Measurements from ENCODE around the gene ARRB1.

ARRB1 gene

DNA sequence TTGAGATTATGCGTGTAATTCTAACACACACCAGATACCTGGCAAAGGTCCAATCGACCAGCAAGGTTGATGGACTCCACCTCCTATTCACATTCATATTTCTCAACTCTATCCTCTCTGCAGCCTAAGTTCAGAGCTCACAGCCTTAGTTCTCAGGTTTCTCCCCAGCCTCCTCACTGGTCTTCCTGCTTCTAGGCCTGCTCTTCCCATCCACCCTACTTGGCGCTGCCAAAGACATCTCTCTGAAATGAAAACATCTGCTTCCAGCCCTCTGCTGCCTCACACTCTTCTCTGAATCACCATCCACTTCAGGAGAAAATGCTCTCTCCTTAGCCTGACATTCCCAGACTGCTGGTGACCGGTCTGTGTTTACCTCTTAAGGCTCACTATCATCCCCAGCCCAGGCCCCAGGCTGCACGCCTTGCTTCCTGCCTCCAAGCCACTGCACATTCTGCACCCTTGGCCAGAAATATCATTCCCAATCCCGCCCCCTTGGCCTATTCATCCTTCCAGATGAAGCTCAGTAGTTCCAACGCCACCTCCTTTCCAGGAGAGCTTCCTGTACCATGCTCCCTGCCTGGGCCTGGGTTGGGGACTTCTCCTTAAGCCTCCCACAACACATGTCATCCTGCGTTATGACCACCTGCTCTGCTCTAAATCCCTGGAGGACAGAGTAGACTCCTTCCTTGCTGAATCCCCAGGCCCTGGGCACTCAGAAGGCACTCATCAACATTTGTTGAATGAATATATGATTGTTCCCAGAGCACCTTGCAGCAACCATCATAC, 3.5 kb downstream of the ARRB1 start:
- Histone ChIP-seq H3K4me3 (ENCODE audit: low read length) (no peak overlapping the region), H3K9ac (ENCODE audit: low read depth, low read length) (no peak overlapping the region), H3K9me3 (ENCODE audit: insufficient read depth, low read depth, low read length) (no peaks in the 10 kb centered on the region), H3K4me1 (ENCODE audit: insufficient read depth, low read length) (peaks cover 32% of the 10 kb centered on the region), H3K36me3 (ENCODE audit: insufficient read depth, low read depth, low read length) (no peaks in the 10 kb centered on the region; the same call in 1 of the 2 replicates), H3K27ac (ENCODE audit: low read length) (no peak overlapping the region), H3K27me3 (ENCODE audit: insufficient read depth, low read length) (peaks cover 29% of the 10 kb centered on the region)

DNA sequence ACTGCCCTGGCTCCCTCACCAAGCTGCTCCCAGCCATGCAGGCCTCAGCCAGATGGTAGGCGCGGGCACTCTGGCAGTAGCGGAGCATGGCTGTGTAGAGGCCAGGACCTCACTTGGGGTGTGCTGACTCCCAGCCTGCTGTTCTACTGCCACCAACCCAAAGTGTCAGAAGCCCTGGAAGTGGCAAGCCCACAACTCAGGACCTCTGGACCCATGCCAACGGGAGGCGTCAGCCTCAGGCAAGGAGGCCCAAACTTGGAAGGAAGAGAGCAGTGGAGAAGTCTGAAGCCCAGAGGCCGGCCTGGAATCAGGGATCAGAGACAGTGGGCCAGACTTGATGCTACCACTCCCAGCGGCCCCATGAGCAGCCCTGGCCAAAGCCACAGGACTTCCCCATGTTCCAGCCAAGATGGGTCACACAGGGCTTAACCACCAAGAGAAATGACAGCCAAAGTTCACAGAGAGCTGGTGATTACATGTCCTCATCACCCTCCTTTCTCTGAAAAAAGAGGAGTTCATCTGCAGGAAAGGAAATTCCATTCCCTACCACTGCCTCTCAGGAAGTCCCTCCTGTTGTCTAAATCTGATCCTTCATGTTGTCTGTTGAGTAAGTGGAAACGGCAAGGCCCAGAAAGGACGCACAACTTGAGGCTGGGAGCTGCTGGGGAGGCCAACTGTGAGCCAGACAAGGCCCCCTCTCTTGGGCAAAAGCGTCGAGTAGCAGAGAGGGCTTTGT, 4.4 kb downstream of the ARRB1 start:
- no peak overlapping the region for H3K27ac ChIP-seq (ENCODE audit: low read length)
- no peak overlapping the region for H3K4me3 ChIP-seq (ENCODE audit: low read length)
- H3K9me3 ChIP-seq (ENCODE audit: insufficient read depth, low read depth, low read length), result no peaks in the 10 kb centered on the region
- H3K4me1 ChIP-seq (ENCODE audit: insufficient read depth, low read length), result peaks cover 26% of the 10 kb centered on the region
- no peaks in the 10 kb centered on the region; the same call in 1 of the 2 replicates for H3K36me3 ChIP-seq (ENCODE audit: insufficient read depth, low read depth, low read length)
- no peak overlapping the region for H3K9ac ChIP-seq (ENCODE audit: low read depth, low read length)
- H3K27me3 ChIP-seq (ENCODE audit: insufficient read depth, low read length), result peaks cover 20% of the 10 kb centered on the region

DNA sequence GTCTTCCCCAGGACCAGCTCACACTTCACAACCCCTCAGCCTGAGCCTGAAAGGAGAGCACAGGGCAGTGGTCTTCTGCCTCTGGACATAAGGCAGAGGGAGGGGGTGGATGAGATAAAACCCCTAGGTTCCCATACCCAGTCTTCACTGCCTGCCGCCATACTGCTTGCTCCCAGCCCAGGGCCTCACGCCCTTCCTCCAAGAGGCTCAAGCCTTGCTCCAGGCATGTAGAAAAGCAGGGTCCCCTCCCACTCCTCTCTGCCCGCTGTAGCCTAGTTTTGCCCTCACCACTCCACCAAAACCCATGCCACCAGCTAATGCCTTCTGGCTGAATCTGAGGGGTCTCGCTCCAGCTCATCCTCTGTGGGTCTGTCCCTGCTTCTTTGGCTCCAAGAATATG, 5.2 kb downstream of the ARRB1 start:
- peaks cover 14% of the 10 kb centered on the region for H3K27me3 ChIP-seq (ENCODE audit: insufficient read depth, low read length)
- no peaks in the 10 kb centered on the region for H3K9me3 ChIP-seq (ENCODE audit: insufficient read depth, low read depth, low read length)
- no peak overlapping the region for H3K27ac ChIP-seq (ENCODE audit: low read length)
- H3K4me3 ChIP-seq (ENCODE audit: low read length), result no peak overlapping the region
- no peaks in the 10 kb centered on the region; the same call in 1 of the 2 replicates for H3K36me3 ChIP-seq (ENCODE audit: insufficient read depth, low read depth, low read length)
- H3K4me1 ChIP-seq (ENCODE audit: insufficient read depth, low read length), result peaks cover 30% of the 10 kb centered on the region
- no peak overlapping the region for H3K9ac ChIP-seq (ENCODE audit: low read depth, low read length)

DNA sequence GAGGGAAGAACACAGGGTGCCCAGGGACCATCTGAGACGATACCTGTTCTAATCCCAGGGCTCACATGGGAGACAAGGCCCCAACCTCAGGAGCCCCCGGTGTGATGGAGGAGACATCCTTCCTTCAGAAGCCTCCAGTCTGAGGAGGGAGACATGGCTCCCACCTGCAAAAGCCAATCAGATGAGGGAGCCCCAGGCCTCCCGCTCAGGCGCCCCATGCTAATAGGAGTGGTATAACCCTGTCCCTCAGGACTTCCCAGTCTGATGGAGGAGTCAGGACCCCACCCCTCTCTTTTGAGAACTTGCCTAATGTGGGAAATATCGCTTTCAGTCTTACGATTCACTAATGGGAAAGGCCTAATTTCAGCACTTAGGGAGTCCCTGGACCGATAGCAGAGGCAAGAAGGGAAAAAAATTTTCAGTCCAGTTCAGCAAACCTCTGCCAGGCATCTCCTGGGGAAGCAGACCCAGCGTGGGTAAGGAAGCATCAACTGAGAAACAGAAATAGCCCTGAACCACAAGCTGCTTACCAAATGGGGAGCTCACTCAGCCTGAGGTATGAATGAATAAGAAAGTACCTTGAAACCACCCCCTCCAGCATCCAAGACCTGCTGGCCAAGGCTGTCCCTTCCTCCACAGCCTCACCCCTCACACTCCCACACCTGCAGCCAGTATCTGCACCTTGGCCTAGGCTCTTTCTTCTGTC, 5.9 kb downstream of the ARRB1 start:
- peaks cover 31% of the 10 kb centered on the region for H3K4me1 ChIP-seq (ENCODE audit: insufficient read depth, low read length)
- peaks cover 7% of the 10 kb centered on the region; the same call in 1 of the 2 replicates for H3K27me3 ChIP-seq (ENCODE audit: insufficient read depth, low read length)
- no peak overlapping the region for H3K27ac ChIP-seq (ENCODE audit: low read length)
- H3K9me3 ChIP-seq (ENCODE audit: insufficient read depth, low read depth, low read length), result no peaks in the 10 kb centered on the region
- no peak overlapping the region for H3K4me3 ChIP-seq (ENCODE audit: low read length)
- H3K36me3 ChIP-seq (ENCODE audit: insufficient read depth, low read depth, low read length), result no peaks in the 10 kb centered on the region; the same call in 1 of the 2 replicates
- no peak overlapping the region for H3K9ac ChIP-seq (ENCODE audit: low read depth, low read length)

DNA sequence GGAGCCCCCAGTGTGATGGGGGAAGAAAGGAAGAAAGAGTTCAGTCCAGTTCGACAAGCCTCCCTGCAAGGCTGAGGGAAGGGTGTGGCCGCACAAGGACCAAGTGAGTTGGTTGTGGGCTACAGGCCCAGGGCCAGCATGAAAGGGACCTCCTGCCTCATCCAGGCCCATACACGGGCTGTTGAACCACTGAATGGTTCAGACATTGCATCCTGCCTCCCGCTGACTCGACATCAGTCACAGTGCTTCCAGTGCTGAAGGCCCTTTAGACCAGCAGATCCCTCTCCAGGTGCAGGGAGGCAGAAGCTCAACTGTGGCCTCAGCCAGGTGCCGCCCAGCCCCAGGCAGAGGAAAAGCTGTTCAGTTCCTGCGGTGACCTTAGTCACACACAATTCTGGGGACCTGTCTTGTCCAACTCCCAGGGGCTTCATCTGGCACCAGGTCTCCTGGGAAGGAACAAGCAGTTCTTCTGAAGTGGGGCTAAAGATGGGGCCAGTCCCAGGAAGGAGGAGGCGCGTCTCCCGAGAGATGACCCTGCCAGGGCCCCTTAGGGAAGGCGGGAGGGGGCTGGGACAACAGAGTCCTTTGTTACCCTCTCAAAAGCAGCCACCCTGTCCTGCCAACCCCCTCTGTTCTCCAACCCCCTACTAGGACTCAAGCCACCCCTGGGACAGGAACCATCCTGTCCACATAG, 6.6 kb downstream of the ARRB1 start:
- Histone ChIP-seq H3K4me1 (ENCODE audit: insufficient read depth, low read length) (peaks cover 29% of the 10 kb centered on the region), H3K27ac (ENCODE audit: low read length) (no peak overlapping the region), H3K36me3 (ENCODE audit: insufficient read depth, low read depth, low read length) (no peaks in the 10 kb centered on the region; the same call in 1 of the 2 replicates), H3K27me3 (ENCODE audit: insufficient read depth, low read length) (no peaks in the 10 kb centered on the region; the same call in 1 of the 2 replicates), H3K9ac (ENCODE audit: low read depth, low read length) (no peak overlapping the region), H3K4me3 (ENCODE audit: low read length) (no peak overlapping the region), H3K9me3 (ENCODE audit: insufficient read depth, low read depth, low read length) (no peaks in the 10 kb centered on the region)

DNA sequence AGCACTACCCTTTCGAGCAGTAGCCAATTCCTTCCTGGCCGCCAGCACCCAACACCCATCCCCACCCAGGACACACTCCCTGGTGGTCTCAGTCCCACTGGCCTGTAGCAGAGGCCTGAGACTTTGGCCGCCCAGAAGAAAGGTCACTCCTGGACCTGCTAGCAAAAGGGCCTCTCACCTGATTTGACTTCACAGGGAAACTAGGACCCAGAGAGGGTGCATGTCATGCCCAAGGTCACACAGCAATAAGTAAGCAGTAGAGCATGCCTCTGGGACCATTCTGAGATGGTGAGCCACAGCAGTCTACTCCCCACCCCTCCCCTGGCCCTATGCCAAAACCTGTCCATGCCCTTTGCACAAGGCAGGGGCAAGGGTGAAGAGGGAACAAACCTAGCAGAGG, 7.3 kb downstream of the ARRB1 start:
- no peaks in the 10 kb centered on the region; the same call in 1 of the 2 replicates for H3K36me3 ChIP-seq (ENCODE audit: insufficient read depth, low read depth, low read length)
- no peak overlapping the region for H3K27ac ChIP-seq (ENCODE audit: low read length)
- H3K4me1 ChIP-seq (ENCODE audit: insufficient read depth, low read length), result peaks cover 22% of the 10 kb centered on the region
- no peaks in the 10 kb centered on the region for H3K9me3 ChIP-seq (ENCODE audit: insufficient read depth, low read depth, low read length)
- no peak overlapping the region for H3K4me3 ChIP-seq (ENCODE audit: low read length)
- no peaks in the 10 kb centered on the region for H3K27me3 ChIP-seq (ENCODE audit: insufficient read depth, low read length)
- H3K9ac ChIP-seq (ENCODE audit: low read depth, low read length), result no peak overlapping the region

DNA sequence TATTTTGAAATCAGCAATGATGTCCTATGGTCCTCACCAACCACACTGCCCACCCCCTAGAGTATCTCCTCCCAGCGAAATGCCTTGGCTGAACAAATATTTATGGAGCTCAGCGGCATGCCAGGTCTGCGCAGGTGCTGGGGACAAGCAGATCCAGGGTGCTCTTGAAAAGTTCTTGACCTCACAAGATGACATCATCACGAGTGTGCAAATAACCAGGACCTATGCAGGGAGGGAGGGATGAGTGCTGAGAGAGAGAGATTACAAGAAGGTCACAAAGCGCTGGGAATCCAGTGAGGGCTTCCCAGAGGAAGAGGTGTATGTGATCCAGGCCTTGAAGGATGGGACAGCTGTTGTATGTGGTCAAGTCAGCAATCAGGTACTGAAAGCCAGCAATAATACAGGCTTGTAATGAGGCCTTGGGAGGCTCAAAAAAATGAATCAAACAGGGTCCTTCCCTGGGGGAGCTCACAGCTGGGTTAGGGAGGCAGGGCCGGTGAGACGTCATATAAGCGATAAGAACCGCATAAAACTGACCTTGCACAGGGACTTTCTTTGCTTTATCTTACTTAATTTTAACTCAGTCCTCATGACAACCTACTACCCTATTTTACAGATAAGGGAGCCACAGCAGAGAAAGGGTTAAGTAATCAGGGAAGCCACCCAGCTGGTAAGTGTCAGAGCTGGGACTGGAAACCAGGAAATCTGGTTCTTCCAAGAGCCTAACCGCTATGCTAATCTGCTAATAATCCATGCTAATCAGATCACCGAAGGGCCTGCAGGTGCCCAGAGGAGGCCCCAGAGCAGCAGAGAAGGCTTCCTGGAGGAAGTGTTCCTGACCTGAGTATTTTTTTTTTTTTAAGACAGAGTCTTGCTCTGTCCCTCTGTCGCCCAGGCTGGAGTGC, 8.2 kb downstream of the ARRB1 start:
- Histone ChIP-seq H3K4me3 (ENCODE audit: low read length) (no peak overlapping the region), H3K4me1 (ENCODE audit: insufficient read depth, low read length) (peaks cover 22% of the 10 kb centered on the region), H3K27me3 (ENCODE audit: insufficient read depth, low read length) (no peaks in the 10 kb centered on the region), H3K9me3 (ENCODE audit: insufficient read depth, low read depth, low read length) (no peaks in the 10 kb centered on the region), H3K36me3 (ENCODE audit: insufficient read depth, low read depth, low read length) (no peaks in the 10 kb centered on the region; the same call in 1 of the 2 replicates), H3K27ac (ENCODE audit: low read length) (no peak overlapping the region), H3K9ac (ENCODE audit: low read depth, low read length) (no peak overlapping the region)

DNA sequence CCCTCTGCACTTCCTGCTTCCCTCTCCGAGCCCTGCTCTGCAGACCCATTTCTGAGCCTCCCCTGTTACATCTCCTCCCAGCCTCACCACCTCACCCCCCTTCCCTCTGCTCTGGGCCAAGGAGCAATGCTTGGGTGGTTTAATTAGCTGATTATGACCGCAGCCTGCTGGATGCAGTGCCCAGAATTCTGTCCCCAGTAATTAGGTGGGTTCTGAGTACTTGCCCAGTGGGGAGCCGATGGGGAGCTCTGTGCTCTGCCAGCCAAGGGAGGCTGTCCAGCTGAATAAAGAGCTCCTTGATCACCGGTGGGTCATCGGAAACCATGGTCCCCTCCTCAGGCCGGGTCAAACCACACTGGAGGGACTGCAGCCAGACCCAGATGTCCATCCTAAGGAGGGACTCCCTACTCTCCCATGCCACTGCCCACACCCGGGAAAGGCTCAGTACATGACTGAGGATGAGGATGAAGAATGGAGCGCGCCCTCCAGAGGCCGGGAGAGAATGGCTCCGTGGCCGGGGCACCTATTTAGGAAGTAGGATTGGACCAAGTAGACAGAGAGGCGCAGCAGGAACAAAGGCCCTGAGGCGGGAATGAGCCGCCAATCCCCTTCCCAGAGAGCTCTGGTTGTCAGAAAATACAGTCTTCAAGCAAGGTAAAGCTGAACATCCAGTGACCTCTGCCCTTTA, 9.1 kb downstream of the ARRB1 start:
- Histone ChIP-seq H3K4me1 (ENCODE audit: insufficient read depth, low read length) (peaks cover 22% of the 10 kb centered on the region), H3K9ac (ENCODE audit: low read depth, low read length) (no peak overlapping the region), H3K9me3 (ENCODE audit: insufficient read depth, low read depth, low read length) (no peaks in the 10 kb centered on the region), H3K4me3 (ENCODE audit: low read length) (no peak overlapping the region), H3K36me3 (ENCODE audit: insufficient read depth, low read depth, low read length) (no peaks in the 10 kb centered on the region; the same call in 1 of the 2 replicates), H3K27ac (ENCODE audit: low read length) (no peak overlapping the region), H3K27me3 (ENCODE audit: insufficient read depth, low read length) (no peaks in the 10 kb centered on the region)

GRCh38 chr11:75341612-75342011, 9.8 kb downstream of the ARRB1 start:
- H3K27me3 ChIP-seq (ENCODE audit: insufficient read depth, low read length), result no peaks in the 10 kb centered on the region
- no peaks in the 10 kb centered on the region for H3K9me3 ChIP-seq (ENCODE audit: insufficient read depth, low read depth, low read length)
- no peaks in the 10 kb centered on the region; the same call in 1 of the 2 replicates for H3K36me3 ChIP-seq (ENCODE audit: insufficient read depth, low read depth, low read length)
- H3K4me3 ChIP-seq (ENCODE audit: low read length), result no peak overlapping the region
- no peak overlapping the region for H3K9ac ChIP-seq (ENCODE audit: low read depth, low read length)
- peaks cover 22% of the 10 kb centered on the region for H3K4me1 ChIP-seq (ENCODE audit: insufficient read depth, low read length)
- no peak overlapping the region for H3K27ac ChIP-seq (ENCODE audit: low read length)

- no peaks in the 10 kb centered on the region for H3K9me3 ChIP-seq (ENCODE audit: insufficient read depth, low read depth, low read length)
- no peaks in the 10 kb centered on the region for H3K27me3 ChIP-seq (ENCODE audit: insufficient read depth, low read length)
- H3K36me3 ChIP-seq (ENCODE audit: insufficient read depth, low read depth, low read length), result no peaks in the 10 kb centered on the region; the same call in 1 of the 2 replicates
- H3K4me3 ChIP-seq (ENCODE audit: low read length), result no peak overlapping the region
- peak overlapping the region; percentile 28; the same call in 1 of the 2 replicates for H3K9ac ChIP-seq (ENCODE audit: low read depth, low read length)
- H3K27ac ChIP-seq (ENCODE audit: low read length), result no peak overlapping the region
- H3K4me1 ChIP-seq (ENCODE audit: insufficient read depth, low read length), result peaks cover 28% of the 10 kb centered on the region
These were observed 11.6 kb downstream of the ARRB1 start for GRCh38 chr11:75339685-75340409.
